CD14-positive monocyte (primary cell): ENCODE measurements around the gene FAM47C. TPM values are rescaled to one million over a fixed set of nuclear protein-coding genes. Genes with fewer than 3 reads are reported as not detected.
"Not testable (repeated sequence)": the region's sequence is repeated elsewhere in the genome, so short reads cannot be mapped to it uniquely, and the experiment has no call there.

Experiments used
- DNase-seq, 3 donors: peaks; one replicate each; pipeline ENCODE4 v3.0.0-alpha.2; 2011 to 2022
- H2AFZ ChIP-seq: 2 replicates; pipeline ENCODE4 v1.6.0; 2012; ENCODE audit warnings: mild to moderate bottlenecking, low read depth, low read length, inconsistent platforms; ENCODE audit not compliant: insufficient read depth, poor library complexity, severe bottlenecking
- H3K27ac ChIP-seq, 2 donors: 1 replicate in 1 of 2; 2 replicates in 1 of 2; pipeline ENCODE4 v1.5.1; 2012 to 2013; ENCODE audit warnings: low read length in 2 of 2, control low read depth in 1 of 2, inconsistent platforms in 1 of 2, low read depth in 1 of 2, mild to moderate bottlenecking in 1 of 2
- H3K27me3 ChIP-seq, 2 donors: one replicate each; pipeline versions ENCODE4 v1.6.0 to v1.6.1; 2011 to 2013; ENCODE audit warnings: low read length in 2 of 2; ENCODE audit not compliant: control insufficient read depth in 2 of 2, insufficient read depth in 2 of 2
- H3K36me3 ChIP-seq, 2 donors: replicated peaks in 1 of 2; 1 replicate in 1 of 2; 2 replicates in 1 of 2; pipeline versions ENCODE4 v1.5.1 to v1.6.1; 2012 to 2013; ENCODE audit warnings: low read length in 2 of 2, control low read depth in 1 of 2, inconsistent platforms in 1 of 2, mild to moderate bottlenecking in 1 of 2; ENCODE audit not compliant: insufficient read depth in 2 of 2, control insufficient read depth in 1 of 2
- H3K4me1 ChIP-seq, 2 donors: 1 replicate in 1 of 2; 2 replicates in 1 of 2; pipeline versions ENCODE4 v1.5.1 to v1.6.1; 2012 to 2013; ENCODE audit warnings: low read length in 2 of 2, control low read depth in 1 of 2, inconsistent platforms in 1 of 2, mild to moderate bottlenecking in 1 of 2, moderate library complexity in 1 of 2; ENCODE audit not compliant: insufficient read depth in 2 of 2, control insufficient read depth in 1 of 2
- H3K4me2 ChIP-seq: replicated peaks from 2 replicates; pipeline ENCODE3; 2012; ENCODE audit warnings: low read length, moderate library complexity, mild to moderate bottlenecking; ENCODE audit not compliant: poor library complexity, severe bottlenecking; ENCODE audit errors: extremely low read depth
- H3K4me3 ChIP-seq, 3 experiments: fragments of 200-600 bp in 1 of 3; sonication (generic) in 1 of 3; replicated peaks in 1 of 3; 1 replicate in 2 of 3; 2 replicates in 1 of 3; pipeline ENCODE4 v1.5.1; 2011 to 2013; ENCODE audit warnings: low read length in 3 of 3, mild to moderate bottlenecking in 3 of 3, control low read depth in 2 of 3, low read depth in 2 of 3, inconsistent platforms in 1 of 3, moderate library complexity in 1 of 3
- H3K79me2 ChIP-seq: 2 replicates; pipeline ENCODE4 v1.6.0; 2012; ENCODE audit warnings: mild to moderate bottlenecking, control low read depth, inconsistent platforms, low read length, moderate library complexity; ENCODE audit not compliant: insufficient read depth
- H3K9ac ChIP-seq: 2 replicates; pipeline ENCODE4 v1.6.0; 2017; ENCODE audit warnings: low read length, mild to moderate bottlenecking; ENCODE audit not compliant: insufficient read depth, poor library complexity, severe bottlenecking
- H3K9me3 ChIP-seq, 2 donors: replicated peaks in 1 of 2; 1 replicate in 1 of 2; 2 replicates in 1 of 2; pipeline versions ENCODE4 v1.5.1 to v1.6.1; 2012 to 2013; ENCODE audit warnings: low read length in 2 of 2, control low read depth in 1 of 2; ENCODE audit not compliant: control insufficient read depth in 1 of 2, insufficient read depth in 1 of 2
- H4K20me1 ChIP-seq: 2 replicates; pipeline ENCODE4 v1.6.0; 2012; ENCODE audit warnings: mild to moderate bottlenecking, low read length, control low read depth, moderate library complexity; ENCODE audit not compliant: insufficient read depth
- H3K27ac Mint-ChIP-seq, 7 donors: one replicate each; pipeline ENCODE4 v1.8.0; 2020; ENCODE audit warnings: mild to moderate bottlenecking in 7 of 7, mixed read lengths in 7 of 7, moderate library complexity in 6 of 7, inconsistent platforms in 2 of 7
- H3K27me3 Mint-ChIP-seq, 3 donors: one replicate each; pipeline ENCODE4 v1.8.0; 2021 to 2022; ENCODE audit warnings: low read depth in 3 of 3, mild to moderate bottlenecking in 3 of 3, mixed read lengths in 3 of 3, moderate library complexity in 3 of 3, inconsistent platforms in 1 of 3
- H3K36me3 Mint-ChIP-seq, 2 donors: one replicate each; pipeline ENCODE4 v1.8.0; 2020; ENCODE audit warnings: mixed read lengths in 2 of 2, inconsistent platforms in 1 of 2, mild to moderate bottlenecking in 1 of 2
- H3K4me1 Mint-ChIP-seq: one replicate; pipeline ENCODE4 v1.8.0; 2020; ENCODE audit warnings: mild to moderate bottlenecking, mixed read lengths
- H3K4me3 Mint-ChIP-seq, 2 donors: one replicate each; pipeline ENCODE4 v1.8.0; 2020; ENCODE audit warnings: mild to moderate bottlenecking in 2 of 2, mixed read lengths in 2 of 2, moderate library complexity in 1 of 2
- H3K9me3 Mint-ChIP-seq, 7 donors: one replicate each; pipeline ENCODE4 v1.8.0; 2020 to 2022; ENCODE audit warnings: mixed read lengths in 7 of 7, mild to moderate bottlenecking in 6 of 7, moderate library complexity in 6 of 7, inconsistent platforms in 2 of 7
- CTCF ChIP-seq: fragments of 200-600 bp; IDR thresholded peaks from one replicate; pipeline ENCODE4 v1.8.0; 2022; ENCODE audit warnings: antibody characterized with exemption, mild to moderate bottlenecking
- WGBS: methylation state at CpG from one replicate; pipeline ENCODE4 v1.1.5; 2013; ENCODE audit warnings: missing lambda C conversion rate; ENCODE audit not compliant: insufficient coverage; 5-methylcytosine and 5-hydroxymethylcytosine counted together
- intact Hi-C, 2 donors: fragments of 100-400 bp; cut with micrococcal nuclease; formaldehyde crosslinking; loops; one replicate each; pipeline versions ENCODE4 v1.15.0 to v1.15.1; 2023
- polyA plus RNA-seq, 3 donors: library from polyadenylated mRNA; depleted of rRNA in 1 of 3; unstranded in 2 of 3; stranded (reverse) in 1 of 3; fragments of 300-500 nt in 2 of 3; fragments of >200 nt in 1 of 3; fragmentation: Illumina TruSeq in 2 of 3; gene quantifications; 1 replicate in 2 of 3; 2 replicates in 1 of 3; pipeline ENCODE4 v1.2.3, GENCODE V29; 2012 to 2021

The FAM47C gene
- polyA plus RNA-seq, 3 donors = not detected

- Histone ChIP-seq H3K9me3 (no peaks in the 10 kb centered on the region), H3K36me3 (no peaks in the 10 kb centered on the region), H4K20me1 (no peaks in the 10 kb centered on the region), H2AFZ (no peak overlapping the region), H3K4me1 (no peaks in the 10 kb centered on the region), H3K4me2 (no peak overlapping the region), H3K27me3 (peaks cover 0 to 9% of the 10 kb centered on the region in 2 donors), H3K9ac (no peak overlapping the region), H3K79me2 (no peaks in the 10 kb centered on the region), H3K4me3 (no peak overlapping the region), H3K27ac (no peak overlapping the region)
- Mint-ChIP-seq H3K36me3 (peaks cover 0 to 2% of the 10 kb centered on the region in 2 donors), H3K27me3 (peaks cover 9 to 23% (median 17%) of the 10 kb centered on the region in 3 donors), H3K9me3 (peaks cover 0 to 7% (median 2%) of the 10 kb centered on the region in 7 donors), H3K4me3 (peak overlapping the region in 1 of 2 donors; percentile 30), H3K4me1 (no peaks in the 10 kb centered on the region), H3K27ac (no peak overlapping the region)
- no peak for DNase-seq
- WGBS = 0% methylated on average over 6 of the region's 34 CpGs
- no peak for TF ChIP-seq CTCF
- intact Hi-C loops = no loop called here
Observed at GRCh38 chrX:36986231-36986630, 21.9 kb upstream of the FAM47C start.

GRCh38 chrX:36987212-36987611, 21.0 kb upstream of the FAM47C start:
- H4K20me1 ChIP-seq, H3K9me3 Mint-ChIP-seq, intact Hi-C loops, H3K4me3 ChIP-seq, H3K36me3 ChIP-seq, H3K4me2 ChIP-seq, H3K27ac ChIP-seq, H3K4me1 Mint-ChIP-seq, H3K4me3 Mint-ChIP-seq, H2AFZ ChIP-seq, H3K9ac ChIP-seq, H3K27ac Mint-ChIP-seq, H3K9me3 ChIP-seq, H3K4me1 ChIP-seq, H3K27me3 ChIP-seq, H3K79me2 ChIP-seq, H3K36me3 Mint-ChIP-seq, DNase-seq: not testable (repeated sequence)
- peaks cover 9 to 23% (median 17%) of the 10 kb centered on the region in 3 donors for H3K27me3 Mint-ChIP-seq
- no CpG with 5 or more reads among the region's 1 CpG for WGBS
